Tibial artery (tissue), 4 donors: Measurements from ENCODE around the gene TSPY9.
A peak's percentile ranks its signal among the peaks of the same experiment; 100 is the strongest.
"Not testable (repeated sequence)": the region's sequence is repeated elsewhere in the genome, so short reads cannot be mapped to it uniquely, and the experiment has no call there.

Experiments
- DNase-seq, 2 donors: peaks; one replicate each; pipeline ENCODE4 v3.0.0-alpha.2; 2019
- H3K27ac ChIP-seq, 2 donors: fragments of 200-600 bp; sonication (generic) in 1 of 2; 1 replicate in 1 of 2; 2 replicates in 1 of 2; pipeline ENCODE4 v1.5.1; 2018 to 2019; ENCODE audit warnings: mild to moderate bottlenecking in 1 of 2
- H3K27me3 ChIP-seq, 2 donors: fragments of 200-600 bp; sonication (generic) in 1 of 2; one replicate each; pipeline versions ENCODE4 v1.5.1 to v1.6.0; 2016 to 2019
- H3K36me3 ChIP-seq, 3 donors: fragments of 200-600 bp; sonication (generic) in 2 of 3; one replicate each; pipeline ENCODE4 v1.5.1; 2016 to 2019; ENCODE audit warnings: mild to moderate bottlenecking in 2 of 3
- H3K4me1 ChIP-seq, 4 donors: fragments of 200-600 bp; sonication (generic) in 2 of 4; 1 replicate in 3 of 4; 2 replicates in 1 of 4; pipeline ENCODE4 v1.5.1; 2016 to 2019
- H3K4me3 ChIP-seq, 2 donors: fragments of 200-600 bp; sonication (generic) in 1 of 2; 1 replicate in 1 of 2; 2 replicates in 1 of 2; pipeline ENCODE4 v1.5.1; 2018 to 2019; ENCODE audit warnings: mild to moderate bottlenecking in 2 of 2
- H3K9me3 ChIP-seq, 3 donors: fragments of 200-600 bp; sonication (generic) in 1 of 3; one replicate each; pipeline ENCODE4 v1.5.1; 2016 to 2019
- intact Hi-C: fragments of 100-400 bp; cut with DNase I; formaldehyde crosslinking; loops from one replicate; pipeline ENCODE4 v1.15.0; 2023; ENCODE audit warnings: low total_unique reads

TSPY9 gene, protein sequence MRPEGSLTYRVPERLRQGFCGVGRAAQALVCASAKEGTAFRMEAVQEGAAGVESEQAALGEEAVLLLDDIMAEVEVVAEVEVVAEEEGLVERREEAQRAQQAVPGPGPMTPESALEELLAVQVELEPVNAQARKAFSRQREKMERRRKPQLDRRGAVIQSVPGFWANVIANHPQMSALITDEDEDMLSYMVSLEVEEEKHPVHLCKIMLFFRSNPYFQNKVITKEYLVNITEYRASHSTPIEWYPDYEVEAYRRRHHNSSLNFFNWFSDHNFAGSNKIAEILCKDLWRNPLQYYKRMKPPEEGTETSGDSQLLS

DNA sequence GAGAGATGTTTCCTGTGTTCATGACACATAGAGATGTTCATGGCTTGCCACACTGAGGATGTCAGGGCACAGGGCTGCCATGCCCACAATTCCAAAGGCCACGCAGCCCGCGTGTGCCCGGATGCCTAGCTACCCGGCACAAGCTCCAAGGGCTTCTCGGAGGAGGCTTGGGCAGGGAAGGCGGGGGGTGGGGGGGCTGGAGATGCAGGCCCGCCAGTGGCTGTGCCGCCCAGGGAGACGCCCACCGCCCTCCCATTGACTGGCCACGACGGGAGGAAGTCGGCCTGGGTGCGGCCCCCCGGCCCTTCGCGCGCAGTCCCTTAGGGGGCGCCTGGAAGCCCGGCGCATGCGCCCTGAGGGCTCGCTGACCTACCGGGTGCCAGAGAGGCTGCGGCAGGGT, at the start of gene TSPY9:
Gene TSPY9 (plus strand): TSS at position 301 of the 400 bp plus-strand sequence. CDS start 46 bp downstream, at position 347.
- intact Hi-C loops, H3K27ac ChIP-seq, DNase-seq, H3K36me3 ChIP-seq, H3K27me3 ChIP-seq, H3K4me1 ChIP-seq, H3K9me3 ChIP-seq, H3K4me3 ChIP-seq: not testable (repeated sequence)

DNA sequence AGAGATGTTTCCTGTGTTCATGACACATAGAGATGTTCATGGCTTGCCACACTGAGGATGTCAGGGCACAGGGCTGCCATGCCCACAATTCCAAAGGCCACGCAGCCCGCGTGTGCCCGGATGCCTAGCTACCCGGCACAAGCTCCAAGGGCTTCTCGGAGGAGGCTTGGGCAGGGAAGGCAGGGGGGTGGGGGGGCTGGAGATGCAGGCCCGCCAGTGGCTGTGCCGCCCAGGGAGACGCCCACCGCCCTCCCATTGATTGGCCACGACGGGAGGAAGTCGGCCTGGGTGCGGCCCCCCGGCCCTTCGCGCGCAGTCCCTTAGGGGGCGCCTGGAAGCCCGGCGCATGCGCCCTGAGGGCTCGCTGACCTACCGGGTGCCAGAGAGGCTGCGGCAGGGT, 20.4 kb upstream of the TSPY9 start, which contains the start of gene TSPY1:
Gene TSPY1 (plus strand): TSS at position 301 of the 400 bp plus-strand sequence. CDS start 46 bp downstream, at position 347.
- H3K4me1 ChIP-seq, H3K4me3 ChIP-seq, H3K27ac ChIP-seq, intact Hi-C loops, H3K9me3 ChIP-seq, DNase-seq, H3K27me3 ChIP-seq, H3K36me3 ChIP-seq: not testable (repeated sequence)

DNA sequence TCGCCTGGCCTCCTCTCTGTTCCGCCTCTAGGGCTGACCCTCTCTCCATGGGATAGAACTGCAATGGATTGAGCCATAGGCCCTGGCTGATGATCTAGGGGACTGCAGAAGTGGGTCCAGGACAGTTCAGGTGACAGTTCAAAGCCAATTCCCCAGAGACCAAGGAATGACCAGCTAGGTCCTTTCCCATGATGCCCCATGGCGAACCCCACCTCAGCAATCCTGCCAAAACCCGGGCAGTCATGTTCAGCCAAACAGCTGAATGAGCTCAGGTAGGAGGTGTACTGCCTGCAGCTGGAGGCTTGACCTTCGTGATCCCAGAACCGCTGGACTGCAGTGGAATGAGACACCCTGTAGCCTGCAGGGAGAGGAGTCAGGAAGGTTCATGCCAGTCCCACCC, 17.3 kb downstream of the TSPY9 start:
- H3K27ac ChIP-seq, H3K4me1 ChIP-seq, intact Hi-C loops, H3K36me3 ChIP-seq, H3K9me3 ChIP-seq, H3K27me3 ChIP-seq, H3K4me3 ChIP-seq: not testable (repeated sequence)
- DNase-seq, result peak in 1 of 2 donors; percentile 54

DNA sequence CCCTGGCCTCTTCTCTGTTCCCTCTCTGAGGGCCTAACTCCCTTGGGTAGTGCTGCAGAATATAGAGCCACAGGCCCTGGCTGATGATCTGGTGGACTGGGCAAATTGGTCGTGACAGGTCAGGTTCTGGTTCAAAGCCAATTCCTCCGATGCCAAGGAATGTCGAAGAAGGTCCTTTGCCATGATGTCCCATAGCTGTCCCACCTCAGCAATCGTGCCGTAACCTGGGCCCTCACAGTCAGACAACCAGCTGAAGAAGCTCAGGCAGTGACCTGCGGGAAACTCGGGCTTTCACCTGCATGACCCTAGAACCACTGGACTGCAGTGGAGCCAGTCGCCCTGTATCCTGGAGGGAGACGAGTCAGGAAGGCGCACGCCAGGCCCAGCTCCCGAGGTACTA, 29.2 kb downstream of the TSPY9 start:
- intact Hi-C loops, H3K4me1 ChIP-seq, H3K36me3 ChIP-seq, H3K27me3 ChIP-seq, H3K9me3 ChIP-seq, H3K4me3 ChIP-seq, H3K27ac ChIP-seq: not testable (repeated sequence)
- peak in 1 of 2 donors; percentile 64 for DNase-seq

DNA sequence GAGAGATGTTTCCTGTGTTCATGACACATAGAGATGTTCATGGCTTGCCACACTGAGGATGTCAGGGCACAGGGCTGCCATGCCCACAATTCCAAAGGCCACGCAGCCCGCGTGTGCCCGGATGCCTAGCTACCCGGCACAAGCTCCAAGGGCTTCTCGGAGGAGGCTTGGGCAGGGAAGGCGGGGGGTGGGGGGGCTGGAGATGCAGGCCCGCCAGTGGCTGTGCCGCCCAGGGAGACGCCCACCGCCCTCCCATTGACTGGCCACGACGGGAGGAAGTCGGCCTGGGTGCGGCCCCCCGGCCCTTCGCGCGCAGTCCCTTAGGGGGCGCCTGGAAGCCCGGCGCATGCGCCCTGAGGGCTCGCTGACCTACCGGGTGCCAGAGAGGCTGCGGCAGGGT, 40.5 kb downstream of the TSPY9 start, which contains the start of gene TSPY10:
Gene TSPY10 (plus strand): TSS at position 301 of the 400 bp plus-strand sequence. CDS start 46 bp downstream, at position 347.
- H3K4me1 ChIP-seq, DNase-seq, H3K27ac ChIP-seq, H3K27me3 ChIP-seq, H3K4me3 ChIP-seq, H3K9me3 ChIP-seq, H3K36me3 ChIP-seq, intact Hi-C loops: not testable (repeated sequence)
